HG03135 (cell line): ENCODE results near the gene NPAS2.
A peak's percentile ranks its signal among the peaks of the same experiment; 100 is the strongest.

Experiments used
- ATAC-seq: cut with Tn5 transposase; IDR thresholded peaks from one replicate; pipeline ENCODE4 v1.9.1; 2021; ENCODE audit warnings: mild to moderate bottlenecking, moderate library complexity; ENCODE audit not compliant: unreplicated experiment

The NPAS2 gene

GRCh38 chr2:100962366-100963025 lies 142.6 kb downstream of the NPAS2 start:
- no peak for ATAC-seq

GRCh38 chr2:100963026-100963375 lies 143.1 kb downstream of the NPAS2 start:
- no peak for ATAC-seq

DNA sequence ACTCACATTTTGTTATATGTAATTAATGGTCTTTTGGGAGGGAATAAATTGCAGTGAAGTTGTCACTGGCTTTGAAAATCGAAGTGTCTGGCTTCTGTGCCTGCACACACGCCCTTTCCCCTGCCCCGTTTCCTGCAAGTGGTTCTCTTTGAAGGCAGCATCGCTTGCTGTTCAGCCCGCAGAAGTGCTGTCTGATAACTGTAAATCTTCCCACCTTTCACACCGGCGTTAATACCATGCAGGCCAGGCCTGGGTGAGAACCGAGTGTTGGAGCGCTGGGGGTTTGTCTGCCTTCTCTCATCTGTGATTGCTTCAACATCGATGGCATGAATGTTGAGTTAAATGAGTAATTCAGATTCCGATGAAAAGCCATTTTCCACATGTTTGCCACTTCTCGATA lies 144.3 kb downstream of the NPAS2 start:
- ATAC-seq: no peak

GRCh38 chr2:100964681-100965169 lies 144.8 kb downstream of the NPAS2 start:
- ATAC-seq: no peak

- ATAC-seq: no peak
Measured at GRCh38 chr2:100965596-100965995, 145.7 kb downstream of the NPAS2 start.

- ATAC-seq: no peak
Measured at GRCh38 chr2:100967716-100968115, 147.8 kb downstream of the NPAS2 start.

DNA sequence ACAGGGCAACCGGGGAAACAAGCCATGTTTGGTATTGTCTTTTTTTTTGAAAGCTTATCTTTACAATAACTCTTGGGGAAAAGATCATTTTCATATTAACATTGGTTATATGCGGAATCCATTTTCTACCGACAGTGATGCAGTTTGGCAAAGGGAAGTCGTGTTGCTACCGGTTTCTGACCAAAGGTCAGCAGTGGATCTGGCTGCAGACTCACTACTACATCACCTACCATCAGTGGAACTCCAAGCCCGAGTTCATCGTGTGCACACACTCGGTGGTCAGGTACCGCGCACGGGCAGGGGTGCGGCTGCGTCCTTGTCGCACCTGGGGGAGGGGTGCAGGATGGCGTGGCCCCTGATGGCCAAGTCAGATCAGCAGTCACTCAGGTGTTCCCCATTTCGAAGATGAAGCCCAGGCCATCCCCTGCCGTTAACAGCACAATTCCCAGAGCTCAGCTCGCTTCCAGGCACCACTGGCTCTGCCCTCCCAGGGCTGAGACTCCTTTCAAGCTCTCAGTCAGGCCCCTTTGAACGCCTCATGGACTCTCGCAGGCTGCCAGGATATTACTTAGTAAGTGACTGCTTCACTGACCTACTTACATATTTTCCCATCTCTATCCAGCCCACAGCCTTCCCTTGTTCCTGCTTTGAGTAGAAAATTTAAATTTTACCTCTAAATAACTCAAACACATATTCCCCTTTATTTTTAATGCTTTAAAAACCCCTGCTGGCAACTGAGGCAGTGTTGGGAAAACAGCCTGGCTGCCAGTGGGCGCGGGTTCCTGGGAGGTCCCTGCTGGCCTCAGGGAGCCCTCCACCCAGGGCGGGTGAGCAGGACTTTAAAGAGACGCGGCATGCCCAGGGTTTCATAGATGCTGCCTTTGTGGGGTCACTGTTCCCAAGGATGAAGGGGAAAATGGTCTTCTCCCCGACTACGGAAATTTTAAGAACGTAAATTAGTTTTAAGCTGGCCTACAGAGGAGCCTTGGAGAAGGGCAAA lies 148.5 kb downstream of the NPAS2 start:
- no peak for ATAC-seq

DNA sequence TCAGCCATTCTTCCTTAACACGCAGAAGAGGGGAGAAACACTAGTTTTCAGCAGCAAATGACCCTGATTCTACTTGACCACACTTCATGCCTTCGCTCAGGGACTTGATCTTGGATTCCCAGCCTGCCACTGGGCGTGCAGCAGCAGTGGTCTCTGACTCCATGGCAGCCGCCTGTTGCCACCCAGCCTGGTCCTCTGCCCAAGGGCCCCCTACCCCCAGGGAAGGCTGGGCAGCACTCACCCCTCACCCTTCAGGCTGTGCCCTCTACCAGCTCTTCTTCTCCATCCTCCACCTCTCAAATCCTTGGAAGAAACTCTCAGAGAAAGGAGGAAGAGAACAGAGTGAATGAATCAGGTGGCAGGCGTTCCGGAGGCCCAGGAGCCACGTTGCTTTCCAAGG lies 150.1 kb downstream of the NPAS2 start:
- no peak for ATAC-seq

DNA sequence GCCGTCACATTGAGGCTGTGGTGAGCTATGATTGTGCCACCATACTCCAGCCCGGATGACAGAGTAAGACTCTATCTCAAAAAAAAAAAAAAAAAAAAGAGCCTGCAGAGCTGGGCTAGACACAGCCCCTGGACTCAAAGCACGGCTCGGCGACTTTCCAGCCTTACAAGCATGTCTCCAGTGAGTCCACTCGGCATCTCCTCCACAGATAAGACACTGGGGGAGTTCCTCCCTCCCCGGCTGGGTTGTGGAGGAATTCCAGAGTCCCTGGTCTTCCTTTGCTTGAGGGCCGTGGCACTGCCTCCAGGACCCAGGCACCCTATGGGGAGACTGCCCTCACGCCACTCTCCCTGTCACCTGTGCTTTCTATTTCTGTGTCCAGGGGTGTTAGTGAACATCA lies 151.3 kb downstream of the NPAS2 start:
- no peak for ATAC-seq

GRCh38 chr2:100972452-100972851 lies 152.5 kb downstream of the NPAS2 start:
- ATAC-seq: no peak

DNA sequence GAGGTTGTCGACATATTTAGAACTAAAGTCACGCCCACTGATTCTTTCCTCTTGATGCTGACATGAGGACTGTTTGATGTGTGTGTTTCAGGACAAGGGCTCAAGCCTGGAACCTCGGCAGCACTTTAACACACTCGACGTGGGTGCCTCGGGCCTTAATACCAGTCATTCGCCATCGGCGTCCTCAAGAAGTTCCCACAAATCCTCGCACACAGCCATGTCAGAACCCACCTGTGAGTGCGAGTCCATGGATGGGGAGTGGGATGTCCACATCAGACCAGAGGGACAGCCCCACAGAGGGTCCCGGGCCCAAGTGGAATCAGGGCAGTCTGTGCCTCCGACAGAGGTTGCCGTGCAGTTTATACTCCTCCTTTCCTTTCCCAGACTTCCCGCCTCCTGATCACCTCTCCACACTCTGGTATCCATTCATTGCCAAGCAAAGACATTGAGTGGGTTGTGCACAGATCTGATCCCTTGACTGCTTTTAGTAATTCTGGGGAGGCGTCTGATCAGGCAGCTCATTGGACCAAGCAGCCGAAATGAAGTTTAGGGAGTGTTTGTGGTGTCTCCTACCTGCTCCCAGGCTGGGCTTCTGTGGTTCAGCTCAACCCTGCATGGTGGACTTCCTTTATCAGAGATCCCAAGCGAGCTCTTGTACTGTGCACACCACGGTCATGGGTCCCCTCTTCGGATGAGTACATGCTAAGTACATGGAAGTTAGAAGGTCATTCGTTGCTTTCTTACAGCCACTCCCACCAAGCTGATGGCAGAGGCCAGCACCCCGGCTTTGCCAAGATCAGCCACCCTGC lies 155.0 kb downstream of the NPAS2 start:
- ATAC-seq: no peak

DNA sequence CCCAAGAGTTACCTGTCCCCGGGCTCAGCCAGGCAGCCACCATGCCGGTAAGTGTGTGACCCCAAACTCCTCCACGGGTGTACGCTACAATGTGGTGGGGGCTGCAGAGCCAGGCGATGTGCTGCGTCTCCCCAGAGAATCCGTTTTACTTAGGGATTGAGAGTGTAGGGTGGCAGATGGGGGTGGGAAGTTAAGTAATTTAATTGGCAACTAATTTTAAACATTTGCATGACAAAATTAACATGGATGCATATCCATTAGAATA lies 155.5 kb downstream of the NPAS2 start:
- ATAC-seq: no peak

GRCh38 chr2:100976061-100976460 lies 156.1 kb downstream of the NPAS2 start:
- ATAC-seq: no peak

GRCh38 chr2:100976645-100977391 lies 156.9 kb downstream of the NPAS2 start:
- ATAC-seq: peak; percentile 90

- no peak for ATAC-seq
Measured at GRCh38 chr2:100977511-100977910, 157.6 kb downstream of the NPAS2 start.

GRCh38 chr2:100978582-100979191 lies 158.7 kb downstream of the NPAS2 start:
- no peak for ATAC-seq

- no peak for ATAC-seq
Measured at GRCh38 chr2:100980046-100980445, 160.1 kb downstream of the NPAS2 start.

GRCh38 chr2:100981011-100981410 lies 161.1 kb downstream of the NPAS2 start:
- no peak for ATAC-seq

DNA sequence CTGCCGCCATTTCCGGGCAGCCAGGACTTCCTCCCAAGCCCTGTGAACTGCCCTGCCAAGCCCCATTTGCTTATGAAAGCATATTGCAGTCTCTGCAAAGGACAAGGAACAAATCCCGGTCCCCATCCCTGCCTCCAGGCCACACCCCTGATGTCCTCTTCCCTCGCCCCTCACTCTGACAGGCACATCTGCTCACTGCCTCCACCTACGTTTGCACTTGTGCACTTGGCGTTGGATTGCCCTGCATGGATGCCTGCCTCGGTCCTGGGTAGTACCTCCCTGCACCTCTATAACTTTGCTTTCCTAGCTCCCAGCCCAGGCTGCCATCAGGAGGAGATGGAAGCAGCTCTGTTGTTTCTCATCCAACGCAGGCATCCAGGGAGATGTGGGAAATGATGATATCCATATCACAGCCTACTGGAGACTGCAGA lies 162.5 kb downstream of the NPAS2 start:
- no peak for ATAC-seq

DNA sequence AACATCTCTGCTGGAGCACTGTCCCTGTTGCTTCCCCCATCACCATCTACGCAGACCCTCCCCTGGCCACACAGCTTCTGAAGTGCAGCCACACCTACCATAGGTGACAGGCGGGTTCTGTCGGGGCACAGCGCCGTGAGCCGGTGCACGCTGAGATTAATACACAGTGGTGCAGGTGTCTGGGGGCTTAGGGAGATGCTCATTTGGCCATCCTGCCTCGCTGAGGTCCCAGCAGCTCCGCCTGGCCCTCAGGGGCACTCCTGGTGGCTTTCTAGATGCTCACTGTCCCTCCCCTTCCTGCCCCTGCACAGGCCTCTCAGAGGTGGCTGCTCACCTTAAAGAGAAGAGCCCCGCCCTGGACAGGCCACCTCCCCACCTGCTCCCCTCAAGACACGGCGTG lies 163.3 kb downstream of the NPAS2 start:
- no peak for ATAC-seq
